Endothelial cell (in vitro differentiated cells): Measurements from ENCODE around the gene AQP1. TPM values are rescaled to one million over a fixed set of nuclear protein-coding genes. Genes with fewer than 3 reads are reported as not detected.

Experiments used
- DNase-seq: peaks from one replicate; pipeline ENCODE4 v3.0.0; 2021; ENCODE audit warnings: low spot score
- H3K27ac Mint-ChIP-seq: one replicate; pipeline ENCODE4 v1.8.0; 2021; ENCODE audit warnings: mixed read lengths, inconsistent platforms; ENCODE audit not compliant: unreplicated experiment
- H3K27me3 Mint-ChIP-seq: one replicate; pipeline ENCODE4 v1.8.0; 2021; ENCODE audit warnings: mild to moderate bottlenecking, moderate library complexity, mixed read lengths, inconsistent platforms; ENCODE audit not compliant: unreplicated experiment
- H3K36me3 Mint-ChIP-seq: one replicate; pipeline ENCODE4 v1.8.0; 2021; ENCODE audit warnings: mild to moderate bottlenecking, low read depth, mixed read lengths, inconsistent platforms; ENCODE audit not compliant: unreplicated experiment
- H3K4me1 Mint-ChIP-seq: one replicate; pipeline ENCODE4 v1.8.0; 2021; ENCODE audit warnings: mild to moderate bottlenecking, mixed read lengths, inconsistent platforms; ENCODE audit not compliant: unreplicated experiment
- H3K4me3 Mint-ChIP-seq: one replicate; pipeline ENCODE4 v1.8.0; 2021; ENCODE audit warnings: mild to moderate bottlenecking, mixed read lengths, inconsistent platforms; ENCODE audit not compliant: unreplicated experiment
- H3K9me3 Mint-ChIP-seq: one replicate; pipeline ENCODE4 v1.8.0; 2021; ENCODE audit warnings: mixed read lengths, inconsistent platforms; ENCODE audit not compliant: unreplicated experiment
- CTCF ChIP-seq: fragments of 200-600 bp; sonication (generic); IDR thresholded peaks from one replicate; pipeline ENCODE4 v1.5.0; 2021; ENCODE audit warnings: antibody characterized with exemption; ENCODE audit not compliant: unreplicated experiment
- total RNA-seq: library from RNA; stranded (reverse); fragmentation: NEBNext Ultra II Directional; extraction: Animal tissue kit (Norgen Biotek cat#: 25700); gene quantifications from one replicate; pipeline ENCODE4 v1.2.1, GENCODE V29; 2021; ENCODE audit not compliant: unreplicated experiment

Gene AQP1
- total RNA-seq, 1 donor from 2014 or later = 2.7 TPM

GRCh38 chr7:30969604-30969970, 57.9 kb downstream of the AQP1 start:
- no peaks in the 10 kb centered on the region for H3K9me3 Mint-ChIP-seq
- peaks cover 13% of the 10 kb centered on the region for H3K27me3 Mint-ChIP-seq
- H3K36me3 Mint-ChIP-seq = peaks cover 4% of the 10 kb centered on the region
- no peak overlapping the region for H3K4me3 Mint-ChIP-seq
- peaks cover 9% of the 10 kb centered on the region for H3K4me1 Mint-ChIP-seq
- DNase-seq = no peak
- TF ChIP-seq CTCF = no peak
- H3K27ac Mint-ChIP-seq = no peak overlapping the region

- no peaks in the 10 kb centered on the region for H3K9me3 Mint-ChIP-seq
- H3K27ac Mint-ChIP-seq = no peak overlapping the region
- no peak for TF ChIP-seq CTCF
- H3K27me3 Mint-ChIP-seq = peaks cover 13% of the 10 kb centered on the region
- H3K4me3 Mint-ChIP-seq = no peak overlapping the region
- DNase-seq = no peak
- peaks cover 9% of the 10 kb centered on the region for H3K4me1 Mint-ChIP-seq
- H3K36me3 Mint-ChIP-seq = peaks cover 4% of the 10 kb centered on the region
These were observed 58.4 kb downstream of the AQP1 start for GRCh38 chr7:30970074-30970473.

DNA sequence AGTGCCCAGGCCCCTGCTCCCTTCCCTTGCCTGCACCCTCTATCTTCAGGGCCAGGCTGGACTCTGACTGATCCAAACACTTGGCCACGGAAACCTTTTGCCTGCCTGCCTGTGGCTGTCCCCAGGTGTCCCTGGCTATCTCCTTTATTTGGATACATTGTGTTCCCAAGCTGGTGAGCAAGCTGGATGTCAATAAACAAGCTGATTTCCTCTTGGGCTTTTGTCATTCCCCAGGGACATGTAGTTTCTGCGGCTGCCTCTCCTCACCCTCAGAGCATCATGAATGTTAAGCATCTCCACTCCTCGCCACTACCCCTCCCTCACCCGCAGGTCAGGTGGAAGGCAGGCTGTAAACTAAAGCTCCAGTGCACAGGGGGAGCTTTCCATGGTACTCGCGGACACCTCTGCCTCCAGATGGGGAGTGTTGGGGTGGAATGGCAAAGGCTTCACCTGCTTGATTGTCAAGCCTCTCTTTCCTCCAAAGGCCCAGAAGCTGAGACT, 59.0 kb downstream of the AQP1 start:
- Mint-ChIP-seq H3K27ac (no peak overlapping the region), H3K4me3 (no peak overlapping the region), H3K9me3 (no peaks in the 10 kb centered on the region)

DNA sequence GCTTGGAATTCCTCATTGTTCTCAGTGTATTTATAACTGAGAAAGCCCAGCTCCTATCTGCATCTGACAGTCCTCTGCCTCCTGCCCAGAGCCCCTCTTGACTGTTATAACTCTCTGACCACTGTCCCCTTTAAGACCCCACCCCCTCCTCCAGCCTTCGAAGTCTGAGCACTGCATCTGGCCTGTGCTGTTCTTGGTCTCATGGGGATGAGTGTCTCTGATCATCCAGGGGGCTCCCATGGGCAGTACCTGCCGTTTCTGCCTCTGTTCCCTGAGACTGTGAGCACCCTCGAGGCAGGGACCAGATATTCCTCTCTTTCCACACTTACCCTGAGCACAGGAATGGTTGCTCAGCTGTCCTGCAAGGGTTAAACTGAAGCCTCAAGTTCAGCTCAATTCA, 59.8 kb downstream of the AQP1 start:
- no peaks in the 10 kb centered on the region for H3K9me3 Mint-ChIP-seq
- H3K27me3 Mint-ChIP-seq = peaks cover 14% of the 10 kb centered on the region
- H3K4me1 Mint-ChIP-seq = peaks cover 12% of the 10 kb centered on the region
- H3K36me3 Mint-ChIP-seq = peaks cover 4% of the 10 kb centered on the region
- H3K27ac Mint-ChIP-seq = no peak overlapping the region
- DNase-seq = no peak
- H3K4me3 Mint-ChIP-seq = no peak overlapping the region
- no peak for TF ChIP-seq CTCF

More for the DNA sequence above, 59.0 kb downstream of the AQP1 start:
- H3K4me1 Mint-ChIP-seq = peaks cover 9% of the 10 kb centered on the region
- no peak for TF ChIP-seq CTCF
- DNase-seq = no peak
- peaks cover 4% of the 10 kb centered on the region for H3K36me3 Mint-ChIP-seq
- H3K27me3 Mint-ChIP-seq = peaks cover 13% of the 10 kb centered on the region

- Mint-ChIP-seq H3K4me1 (peaks cover 12% of the 10 kb centered on the region), H3K36me3 (peaks cover 4% of the 10 kb centered on the region), H3K27me3 (peaks cover 12% of the 10 kb centered on the region), H3K27ac (no peak overlapping the region), H3K9me3 (no peaks in the 10 kb centered on the region), H3K4me3 (no peak overlapping the region)
- TF ChIP-seq CTCF = no peak
- no peak for DNase-seq
These were observed 60.3 kb downstream of the AQP1 start for GRCh38 chr7:30971840-30972563.
